Fibroblast of skin of back (primary cell): ENCODE data around the gene HOXB5. TPM values are rescaled to one million over a fixed set of nuclear protein-coding genes. Genes with fewer than 3 reads are reported as not detected.

ENCODE experiments used
- DNase-seq: peaks from one replicate; pipeline ENCODE4 v3.0.0-alpha.2; 2013
- polyA plus RNA-seq, 2 experiments: library from polyadenylated mRNA; unstranded; fragments of 120-200 nt; gene quantifications; one replicate each; pipeline ENCODE4 v1.2.1, GENCODE V29; 2013; ENCODE audit not compliant: insufficient read length in 2 of 2

The HOXB5 gene
- 0.29 TPM for polyA plus RNA-seq (2013, experiment 1 of 2; ENCODE audit: insufficient read length)
- 0.12 TPM for polyA plus RNA-seq (2013, experiment 2 of 2; ENCODE audit: insufficient read length)

- no peak for DNase-seq
These were observed at the start of gene HOXB5 for GRCh38 chr17:48593126-48593829. TSS of gene HOXB5 (minus strand) at chr17:48593779. CDS start at chr17:48593682, 97 bp downstream.

- DNase-seq = no peak
These were observed 49.5 kb upstream of the HOXB5 start for GRCh38 chr17:48642843-48643696.

- DNase-seq = no peak
These were observed 48.7 kb upstream of the HOXB5 start for GRCh38 chr17:48642059-48642842.

GRCh38 chr17:48641541-48642058 lies 48.0 kb upstream of the HOXB5 start:
- DNase-seq = no peak

GRCh38 chr17:48640858-48641180 lies 47.2 kb upstream of the HOXB5 start:
- DNase-seq = no peak

GRCh38 chr17:48639982-48640857 lies 46.6 kb upstream of the HOXB5 start:
- no peak for DNase-seq

GRCh38 chr17:48639136-48639535 lies 45.6 kb upstream of the HOXB5 start:
- DNase-seq = no peak

- peak; percentile 86 for DNase-seq
These were observed 44.0 kb upstream of the HOXB5 start for GRCh38 chr17:48637323-48638260.

GRCh38 chr17:48636177-48637018 lies 42.8 kb upstream of the HOXB5 start:
- peak; percentile 60 for DNase-seq

- DNase-seq = no peak
These were observed 41.1 kb upstream of the HOXB5 start for GRCh38 chr17:48634493-48635208.

GRCh38 chr17:48633266-48633677 lies 39.7 kb upstream of the HOXB5 start:
- DNase-seq = no peak

GRCh38 chr17:48632579-48633265 lies 39.1 kb upstream of the HOXB5 start:
- DNase-seq = no peak

- DNase-seq = no peak
These were observed 38.4 kb upstream of the HOXB5 start for GRCh38 chr17:48631693-48632578.

GRCh38 chr17:48630925-48631692 lies 37.5 kb upstream of the HOXB5 start:
- DNase-seq = no peak

GRCh38 chr17:48630009-48630924 lies 36.7 kb upstream of the HOXB5 start:
- DNase-seq = no peak
